GM12892 (cell line): Measurements from ENCODE around the gene SRM.

Experiments
- POLR2A ChIP-seq: IDR thresholded peaks from 2 replicates; pipeline ENCODE4 v1.6.1; 2011; ENCODE audit warnings: low read depth, low read length, control low read depth
- POLR2AphosphoS5 ChIP-seq: IDR thresholded peaks from 2 replicates; pipeline ENCODE4 v1.6.1; 2011; ENCODE audit warnings: low read depth, low read length, control low read depth

GRCh38 chr1:11037740-11038182 lies 22.1 kb downstream of the SRM start:
- TF ChIP-seq POLR2A (no peak), POLR2AphosphoS5 (no peak)
